Sigmoid colon (tissue), 7 donors: ENCODE data around the gene JADE3. TPM values are rescaled to one million over a fixed set of nuclear protein-coding genes. Genes with fewer than 3 reads are reported as not detected.

Source experiments
- DNase-seq: peaks from one replicate; pipeline ENCODE4 v3.0.0-alpha.2; 2019
- H3K27ac ChIP-seq, 4 donors: fragments of 200-600 bp; sonication (generic); one replicate each; pipeline ENCODE4 v1.5.1; 2016 to 2019; ENCODE audit warnings: mild to moderate bottlenecking in 1 of 4
- H3K27me3 ChIP-seq, 3 donors: fragments of 200-600 bp; sonication (generic); one replicate each; pipeline ENCODE4 v1.5.1; 2019; ENCODE audit warnings: mild to moderate bottlenecking in 1 of 3
- H3K36me3 ChIP-seq, 4 donors: fragments of 200-600 bp; sonication (generic); one replicate each; pipeline ENCODE4 v1.5.1; 2016 to 2019
- H3K4me1 ChIP-seq, 4 donors: fragments of 200-600 bp; sonication (generic); one replicate each; pipeline ENCODE4 v1.5.1; 2017 to 2019
- H3K4me3 ChIP-seq, 4 donors: fragments of 200-600 bp; sonication (generic); one replicate each; pipeline ENCODE4 v1.5.1; 2017 to 2019; ENCODE audit warnings: mild to moderate bottlenecking in 2 of 4, moderate library complexity in 1 of 4
- H3K9me3 ChIP-seq, 4 donors: fragments of 200-600 bp in 3 of 4; sonication (generic) in 3 of 4; one replicate each; pipeline versions ENCODE4 v1.5.1 to v1.6.1; 2013 to 2019
- CTCF ChIP-seq, 4 experiments: fragments of 450-650 bp in 3 of 4; fragments of 200-600 bp in 1 of 4; IDR thresholded peaks; one replicate each; pipeline ENCODE4 v1.5.1; 2016 to 2019; ENCODE audit warnings: antibody characterized with exemption in 4 of 4, mild to moderate bottlenecking in 3 of 4, moderate library complexity in 2 of 4
- EP300 ChIP-seq, 4 donors: sonication (generic); formaldehyde crosslinking; IDR thresholded peaks; one replicate each; pipeline ENCODE4 v1.6.1; 2017; ENCODE audit warnings: antibody characterized with exemption in 4 of 4
- POLR2A ChIP-seq, 2 donors: fragments of 450-650 bp; IDR thresholded peaks; one replicate each; pipeline ENCODE4 v1.6.1; 2016; ENCODE audit warnings: antibody characterized with exemption in 2 of 2, mild to moderate bottlenecking in 2 of 2, moderate library complexity in 2 of 2
- POLR2AphosphoS5 ChIP-seq, 4 donors: sonication (generic); formaldehyde crosslinking; IDR thresholded peaks; one replicate each; pipeline ENCODE4 v1.6.1; 2017; ENCODE audit warnings: antibody characterized with exemption in 4 of 4
- WGBS, 2 donors: extraction: QIAGEN DNeasy Blood & Tissue Kit; methylation state at CpG; one replicate each; pipeline ENCODE4 v1.1.7; 2013; 5-methylcytosine and 5-hydroxymethylcytosine counted together
- intact Hi-C: fragments of 100-400 bp; cut with DNase I; formaldehyde crosslinking; loops from one replicate; pipeline ENCODE4 v1.15.1; 2023
- polyA plus RNA-seq, 3 donors: library from polyadenylated mRNA; stranded (reverse); fragments of 200-250 nt; gene quantifications; one replicate each; pipeline ENCODE4 v1.2.3, GENCODE V29; 2013
- total RNA-seq, 4 donors: library from RNA; depleted of rRNA; stranded (reverse); fragments of >200 nt; gene quantifications; one replicate each; pipeline ENCODE4 v1.1.0, GENCODE V29; 2016
- donor health status: healthy with polysubstance abuse.
- donor health status: Bipolar disorder and iron deficiency.
- donor health status: healthy.

The JADE3 gene
- total and polyA plus RNA-seq, 7 donors = 0.60 to 7.8 (median 5.3) TPM

- no peaks in the 10 kb centered on the region for H3K36me3 ChIP-seq
- H3K4me3 ChIP-seq = peak overlapping the region; percentile 23 to 49 (median 44)
- peak; percentile 89 for DNase-seq
- H3K4me1 ChIP-seq = no peaks in the 10 kb centered on the region
- no peaks in the 10 kb centered on the region for H3K9me3 ChIP-seq
- H3K27ac ChIP-seq = peak overlapping the region in 2 of 4 donors; percentile 31 to 64
- intact Hi-C loops = loop anchor here (2.0 to 10.0 kb wide), 3 partner anchors 75 to 191 kb away; no protein-coding TSS in a partner anchor
- TF ChIP-seq EP300 (IDR thresholded peaks at IDR 0.05) (no peak), POLR2A (IDR thresholded peaks at IDR 0.05) (no peak), POLR2AphosphoS5 (IDR thresholded peaks at IDR 0.05) (peak in 2 of 4 donors; percentile 42 to 53), CTCF (IDR thresholded peaks at IDR 0.05) (peak; percentile 46 to 66 (median 54))
- 1% methylated on average over 14 of the region's 14 CpGs for WGBS, 2 donors
- H3K27me3 ChIP-seq = no peaks in the 10 kb centered on the region
These were observed 8.6 kb upstream of the JADE3 start for GRCh38 chrX:46903458-46904242.

GRCh38 chrX:46904626-46905025, 7.6 kb upstream of the JADE3 start:
- no peak overlapping the region for H3K4me3 ChIP-seq
- no peaks in the 10 kb centered on the region for H3K9me3 ChIP-seq
- H3K27me3 ChIP-seq = no peaks in the 10 kb centered on the region
- H3K27ac ChIP-seq = no peak overlapping the region
- no peaks in the 10 kb centered on the region for H3K4me1 ChIP-seq
- whole genome bisulfite sequencing, 2 donors = 79 to 87% methylated on average over 2 of the region's 2 CpGs
- no peaks in the 10 kb centered on the region for H3K36me3 ChIP-seq
- intact Hi-C loops = loop anchor here (5.0 to 10.0 kb wide), 2 partner anchors 123 to 190 kb away; no protein-coding TSS in a partner anchor
- no peak for TF ChIP-seq POLR2AphosphoS5 (IDR thresholded peaks at IDR 0.05)
- TF ChIP-seq CTCF (IDR thresholded peaks at IDR 0.05) = no peak
- no peak for TF ChIP-seq POLR2A (IDR thresholded peaks at IDR 0.05)
- no peak for TF ChIP-seq EP300 (IDR thresholded peaks at IDR 0.05)
- DNase-seq = no peak

GRCh38 chrX:46910415-46910814, 1.8 kb upstream of the JADE3 start:
- no peak overlapping the region for H3K4me3 ChIP-seq
- H3K4me1 ChIP-seq = peaks cover 0 to 4% (median 0%) of the 10 kb centered on the region in 4 donors
- 91 to 92% methylated on average over 3 of the region's 3 CpGs for WGBS, 2 donors
- TF ChIP-seq POLR2AphosphoS5 (IDR thresholded peaks at IDR 0.05) = no peak
- TF ChIP-seq CTCF (IDR thresholded peaks at IDR 0.05) = no peak
- TF ChIP-seq EP300 (IDR thresholded peaks at IDR 0.05) = no peak
- TF ChIP-seq POLR2A (IDR thresholded peaks at IDR 0.05) = no peak
- H3K27ac ChIP-seq = no peak overlapping the region
- H3K36me3 ChIP-seq = no peaks in the 10 kb centered on the region
- intact Hi-C loops = loop anchor here (5.0 kb wide), 1 partner anchor 153 kb away; the partner anchor contains the start of gene SLC9A7
- DNase-seq = no peak
- no peaks in the 10 kb centered on the region for H3K9me3 ChIP-seq
- no peaks in the 10 kb centered on the region for H3K27me3 ChIP-seq

- H3K36me3 ChIP-seq = no peaks in the 10 kb centered on the region
- H3K27ac ChIP-seq = peak overlapping the region; percentile 72 to 82 (median 78)
- 0% methylated on average over 108 to 109 of the region's 109 CpGs for WGBS, 2 donors
- TF ChIP-seq POLR2AphosphoS5 (IDR thresholded peaks at IDR 0.05) (no peak), CTCF (IDR thresholded peaks at IDR 0.05) (peak; percentile 36 to 54 (median 44)), EP300 (IDR thresholded peaks at IDR 0.05) (no peak), POLR2A (IDR thresholded peaks at IDR 0.05) (no peak)
- peak; percentile 67 for DNase-seq
- H3K4me3 ChIP-seq = peak overlapping the region; percentile 55 to 76 (median 64)
- no peaks in the 10 kb centered on the region for H3K27me3 ChIP-seq
- peaks cover 0 to 4% (median 0%) of the 10 kb centered on the region in 4 donors for H3K4me1 ChIP-seq
- no peaks in the 10 kb centered on the region for H3K9me3 ChIP-seq
- intact Hi-C loops = loop anchor here (2.0 to 5.0 kb wide), 2 partner anchors 66 to 156 kb away; partner anchors contain the start of gene SLC9A7
These were observed 626 bp downstream of the JADE3 start for GRCh38 chrX:46912603-46913491.
